Keratinocyte (primary cell): ENCODE results near the gene GNG4. TPM values are rescaled to one million over a fixed set of nuclear protein-coding genes. Genes with fewer than 3 reads are reported as not detected.

Source experiments
- DNase-seq: peaks from one replicate; pipeline ENCODE4 v3.0.0-alpha.2; 2011; ENCODE audit warnings: low read depth, missing footprints, low spot score
- FAIRE-seq: peaks from 2 replicates; lab custom pipeline; 2011; peaks lifted over from hg19 to GRCh38; lab: Jason Lieb, UNC
- H2AFZ ChIP-seq: 2 replicates; pipeline ENCODE4 v1.6.0; 2012; ENCODE audit warnings: low read length, control low read depth, inconsistent platforms; ENCODE audit not compliant: control insufficient read depth
- H3K27ac ChIP-seq: 2 replicates; pipeline ENCODE4 v1.5.1; 2011; ENCODE audit warnings: low read length; ENCODE audit not compliant: control insufficient read depth, insufficient read depth
- H3K27me3 ChIP-seq: 3 replicates; pipeline ENCODE4 v1.6.0; 2011; ENCODE audit warnings: low read length; ENCODE audit not compliant: control insufficient read depth, insufficient read depth; ENCODE audit errors: extremely low read depth
- H3K36me3 ChIP-seq, 2 experiments: 2 replicates in 1 of 2; 3 replicates in 1 of 2; pipeline ENCODE4 v1.5.1; 2011; ENCODE audit warnings: low read length in 2 of 2, mild to moderate bottlenecking in 1 of 2; ENCODE audit not compliant: control insufficient read depth in 2 of 2, insufficient read depth in 2 of 2; ENCODE audit errors: extremely low read depth in 1 of 2
- H3K4me1 ChIP-seq: 3 replicates; pipeline ENCODE4 v1.5.1; 2011; ENCODE audit warnings: low read length; ENCODE audit not compliant: control insufficient read depth, insufficient read depth; ENCODE audit errors: extremely low read depth
- H3K4me2 ChIP-seq: 3 replicates; pipeline ENCODE4 v1.6.0; 2011; ENCODE audit warnings: low read depth, low read length; ENCODE audit not compliant: control insufficient read depth, insufficient read depth; ENCODE audit errors: extremely low read depth
- H3K4me3 ChIP-seq, 3 experiments: fragments of 200-600 bp in 1 of 3; sonication (generic) in 1 of 3; 2 replicates in 2 of 3; 3 replicates in 1 of 3; pipeline ENCODE4 v1.5.1; 2011 to 2016; ENCODE audit warnings: low read length in 3 of 3, mild to moderate bottlenecking in 3 of 3, control low read depth in 2 of 3, inconsistent platforms in 1 of 3, low read depth in 1 of 3, mixed read lengths in 1 of 3, mixed run types in 1 of 3, moderate library complexity in 1 of 3; ENCODE audit not compliant: control insufficient read depth in 2 of 3, insufficient read depth in 2 of 3; ENCODE audit errors: extremely low read depth in 1 of 3
- H3K79me2 ChIP-seq: 2 replicates; pipeline ENCODE4 v1.6.0; 2012; ENCODE audit warnings: low read length; ENCODE audit not compliant: control insufficient read depth, insufficient read depth
- H3K9ac ChIP-seq: 3 replicates; pipeline ENCODE4 v1.6.0; 2011; ENCODE audit warnings: low read length; ENCODE audit not compliant: control insufficient read depth, insufficient read depth; ENCODE audit errors: extremely low read depth
- H3K9me1 ChIP-seq: 3 replicates; pipeline ENCODE4 v1.6.0; 2011; ENCODE audit warnings: low read length; ENCODE audit not compliant: control insufficient read depth, insufficient read depth; ENCODE audit errors: extremely low read depth
- H3K9me3 ChIP-seq: 2 replicates; pipeline ENCODE4 v1.5.1; 2012; ENCODE audit warnings: low read depth, low read length; ENCODE audit not compliant: control insufficient read depth
- H4K20me1 ChIP-seq: 3 replicates; pipeline ENCODE4 v1.6.0; 2011; ENCODE audit warnings: low read length; ENCODE audit not compliant: control insufficient read depth, insufficient read depth; ENCODE audit errors: extremely low read depth
- CTCF ChIP-seq, 3 experiments: IDR thresholded peaks in 1 of 3; conservative IDR thresholded peaks in 1 of 3; optimal IDR thresholded peaks in 1 of 3; 2 replicates in 2 of 3; 3 replicates in 1 of 3; pipeline versions ENCODE3 to v1.5.1; 2011; ENCODE audit warnings: low read length in 3 of 3, mild to moderate bottlenecking in 3 of 3, moderate library complexity in 2 of 3, control low read depth in 1 of 3, inconsistent platforms in 1 of 3; ENCODE audit not compliant: insufficient read depth in 2 of 3; ENCODE audit errors: extremely low read depth in 1 of 3
- EZH2 ChIP-seq: IDR thresholded peaks from one replicate; pipeline ENCODE4 v1.6.1; 2012; ENCODE audit warnings: inconsistent platforms, mild to moderate bottlenecking, low read length, moderate library complexity
- dilution Hi-C: fragments of 300-500 bp; cut with MboI; formaldehyde crosslinking; loops from one replicate; pipeline ENCODE4 v1.7.0; 2020; ENCODE audit warnings: low sequenced_read_pairs; ENCODE audit not compliant: extremely low pct_ligation_motif_present
- polyA plus RNA-seq, 5 experiments: library from polyadenylated mRNA; depleted of rRNA in 3 of 5; stranded (reverse) in 3 of 5; stranded (forward) in 1 of 5; unstranded in 1 of 5; fragments of >200 nt; gene quantifications; 1 replicate in 1 of 5; 2 replicates in 3 of 5; 3 replicates in 1 of 5; pipeline versions ENCODE4 v1.2.1 to v1.2.3, GENCODE V29; 2011 to 2012; ENCODE audit warnings: missing spikeins in 2 of 5, low read depth in 1 of 5, low replicate concordance in 1 of 5

The GNG4 gene
- polyA plus RNA-seq, 1 donor (not counting 4 experiments of a cell fraction or from before 2014, with no cell fraction given) = 0.07 TPM

- H3K9me1 ChIP-seq = no peaks in the 10 kb centered on the region
- no peaks in the 10 kb centered on the region for H3K9me3 ChIP-seq
- no peaks in the 10 kb centered on the region for H3K4me1 ChIP-seq
- DNase-seq (no peak), FAIRE-seq (no peak)
- H3K79me2 ChIP-seq = no peaks in the 10 kb centered on the region
- H3K4me3 ChIP-seq = no peak overlapping the region
- TF ChIP-seq CTCF (optimal IDR thresholded peaks at IDR 0.05 in 1 of 3, IDR thresholded peaks at IDR 0.05 in 1 of 3, conservative IDR thresholded peaks at IDR 0.05 in 1 of 3; ENCODE audit: extremely low read depth in 1 of 3, insufficient read depth in 2 of 3, low read length in 3 of 3) (peak; percentile 51 to 67 (median 56)), EZH2 (no peak)
- no peaks in the 10 kb centered on the region for H3K27me3 ChIP-seq
- no peaks in the 10 kb centered on the region for H3K36me3 ChIP-seq
- H3K9ac ChIP-seq = no peak overlapping the region
- dilution Hi-C loops = no loop called here
- H2AFZ ChIP-seq = no peak overlapping the region
- H4K20me1 ChIP-seq = no peaks in the 10 kb centered on the region
- no peak overlapping the region for H3K27ac ChIP-seq
- no peak overlapping the region for H3K4me2 ChIP-seq
Measured at GRCh38 chr1:235601104-235601503, 48.5 kb downstream of the GNG4 start.

GRCh38 chr1:235599536-235599935, 50.0 kb downstream of the GNG4 start:
- TF ChIP-seq EZH2 (no peak), CTCF (optimal IDR thresholded peaks at IDR 0.05 in 1 of 3, IDR thresholded peaks at IDR 0.05 in 1 of 3, conservative IDR thresholded peaks at IDR 0.05 in 1 of 3; ENCODE audit: extremely low read depth in 1 of 3, insufficient read depth in 2 of 3, low read length in 3 of 3) (no peak)
- Histone ChIP-seq H2AFZ (no peak overlapping the region), H3K27ac (no peak overlapping the region), H3K79me2 (no peaks in the 10 kb centered on the region), H3K9me3 (no peaks in the 10 kb centered on the region), H3K36me3 (no peaks in the 10 kb centered on the region), H3K27me3 (no peaks in the 10 kb centered on the region), H3K9me1 (no peaks in the 10 kb centered on the region), H3K4me2 (no peak overlapping the region), H3K4me1 (no peaks in the 10 kb centered on the region), H3K9ac (no peak overlapping the region), H4K20me1 (no peaks in the 10 kb centered on the region), H3K4me3 (no peak overlapping the region)
- no peak for FAIRE-seq
- dilution Hi-C loops = no loop called here
- DNase-seq = no peak
